Type B pancreatic cell (in vitro differentiated cells): ENCODE measurements around the gene SERINC2. TPM values are rescaled to one million over a fixed set of nuclear protein-coding genes. Genes with fewer than 3 reads are reported as not detected.

Source experiments
- DNase-seq: peaks from one replicate; pipeline ENCODE4 v3.0.0; 2021; ENCODE audit warnings: mixed read lengths; ENCODE audit not compliant: unreplicated experiment; ENCODE audit errors: extremely low spot score
- H3K27ac Mint-ChIP-seq: 2 replicates; pipeline ENCODE4 v1.8.0; 2021; ENCODE audit warnings: mild to moderate bottlenecking, mixed read lengths
- H3K27me3 Mint-ChIP-seq: 2 replicates; pipeline ENCODE4 v1.8.0; 2021; ENCODE audit warnings: mixed read lengths
- H3K36me3 Mint-ChIP-seq: 2 replicates; pipeline ENCODE4 v1.8.0; 2021; ENCODE audit warnings: mixed read lengths
- H3K4me1 Mint-ChIP-seq: one replicate; pipeline ENCODE4 v1.8.0; 2021; ENCODE audit warnings: mixed read lengths; ENCODE audit not compliant: unreplicated experiment
- H3K4me3 Mint-ChIP-seq: 2 replicates; pipeline ENCODE4 v1.8.0; 2021; ENCODE audit warnings: mild to moderate bottlenecking, mixed read lengths
- H3K9me3 Mint-ChIP-seq: 2 replicates; pipeline ENCODE4 v1.8.0; 2021; ENCODE audit warnings: mixed read lengths
- CTCF ChIP-seq: fragments of 200-600 bp; sonication (generic); conservative IDR thresholded peaks from 2 replicates; pipeline ENCODE4 v1.5.0; 2021; ENCODE audit warnings: antibody characterized with exemption, mild to moderate bottlenecking
- total RNA-seq: library from RNA; stranded (reverse); gene quantifications from 2 replicates; pipeline ENCODE4 v1.2.1, GENCODE V29; 2021; ENCODE audit warnings: low replicate concordance

Gene SERINC2
- total RNA-seq, 1 donor from 2014 or later, result 77.7 TPM

DNA sequence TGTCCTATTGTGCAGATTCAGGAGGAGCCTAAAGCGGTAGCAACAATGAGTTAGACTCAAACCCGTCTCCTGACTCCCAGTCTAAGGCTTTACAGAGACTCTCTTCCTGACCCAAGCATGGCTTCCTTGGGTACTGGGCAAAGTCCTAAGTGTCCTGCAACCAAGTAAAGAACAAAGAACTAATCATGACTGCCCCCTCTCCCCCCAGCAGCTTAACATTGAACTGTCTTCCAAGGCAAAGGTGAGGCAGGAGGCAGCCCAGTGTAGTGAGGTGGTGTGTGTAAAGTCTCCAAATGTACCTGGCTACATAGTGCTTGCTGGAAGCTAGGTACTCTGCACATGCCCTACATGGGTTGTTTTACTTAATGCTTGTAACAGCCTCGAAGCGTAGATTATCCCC lies 42.4 kb upstream of the SERINC2 start:
- H3K27ac Mint-ChIP-seq, result peak overlapping the region; percentile 62
- H3K4me3 Mint-ChIP-seq, result no peak overlapping the region
- peaks cover 24% of the 10 kb centered on the region for H3K4me1 Mint-ChIP-seq
- no peak for TF ChIP-seq CTCF
- peaks cover 3% of the 10 kb centered on the region for H3K36me3 Mint-ChIP-seq
- no peaks in the 10 kb centered on the region for H3K9me3 Mint-ChIP-seq
- DNase-seq, result no peak
- H3K27me3 Mint-ChIP-seq, result peaks cover 4% of the 10 kb centered on the region

- DNase-seq, result no peak
- Mint-ChIP-seq H3K27ac (peak overlapping the region; percentile 62), H3K4me1 (peaks cover 28% of the 10 kb centered on the region), H3K27me3 (peaks cover 4% of the 10 kb centered on the region), H3K9me3 (no peaks in the 10 kb centered on the region), H3K36me3 (no peaks in the 10 kb centered on the region), H3K4me3 (peak overlapping the region; percentile 57)
- no peak for TF ChIP-seq CTCF
Measured at GRCh38 chr1:31371121-31371959, 41.7 kb upstream of the SERINC2 start.

DNA sequence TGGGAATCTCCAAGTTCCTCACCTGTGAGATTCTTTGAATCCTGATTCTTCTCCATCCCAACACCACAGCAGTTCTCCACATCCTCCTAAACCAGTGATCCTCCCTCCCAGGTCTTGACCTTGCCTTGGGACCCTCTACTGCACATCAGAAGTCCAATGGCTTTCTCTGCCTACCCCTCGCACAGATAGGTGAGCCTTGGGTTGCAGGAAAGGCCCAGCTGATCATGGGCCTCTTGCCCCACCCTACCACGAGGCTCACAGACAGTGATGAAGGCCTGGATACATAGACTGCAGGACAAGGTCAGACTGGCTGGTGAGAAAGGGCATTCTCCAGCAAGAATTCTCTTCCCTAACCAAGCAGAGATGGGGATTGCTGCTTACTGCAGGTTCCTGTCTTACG lies 41.0 kb upstream of the SERINC2 start:
- Mint-ChIP-seq H3K27ac (peak overlapping the region; percentile 95), H3K27me3 (peaks cover 4% of the 10 kb centered on the region), H3K4me1 (peaks cover 34% of the 10 kb centered on the region), H3K36me3 (no peaks in the 10 kb centered on the region), H3K4me3 (peak overlapping the region; percentile 89), H3K9me3 (no peaks in the 10 kb centered on the region)
- DNase-seq, result no peak
- TF ChIP-seq CTCF, result no peak

- peaks cover 40% of the 10 kb centered on the region for H3K4me1 Mint-ChIP-seq
- no peaks in the 10 kb centered on the region for H3K9me3 Mint-ChIP-seq
- TF ChIP-seq CTCF, result no peak
- no peak for DNase-seq
- peak overlapping the region; percentile 89 for H3K4me3 Mint-ChIP-seq
- H3K27ac Mint-ChIP-seq, result peak overlapping the region; percentile 95
- no peaks in the 10 kb centered on the region for H3K36me3 Mint-ChIP-seq
- peaks cover 4% of the 10 kb centered on the region for H3K27me3 Mint-ChIP-seq
Measured at GRCh38 chr1:31372751-31373055, 40.3 kb upstream of the SERINC2 start.

DNA sequence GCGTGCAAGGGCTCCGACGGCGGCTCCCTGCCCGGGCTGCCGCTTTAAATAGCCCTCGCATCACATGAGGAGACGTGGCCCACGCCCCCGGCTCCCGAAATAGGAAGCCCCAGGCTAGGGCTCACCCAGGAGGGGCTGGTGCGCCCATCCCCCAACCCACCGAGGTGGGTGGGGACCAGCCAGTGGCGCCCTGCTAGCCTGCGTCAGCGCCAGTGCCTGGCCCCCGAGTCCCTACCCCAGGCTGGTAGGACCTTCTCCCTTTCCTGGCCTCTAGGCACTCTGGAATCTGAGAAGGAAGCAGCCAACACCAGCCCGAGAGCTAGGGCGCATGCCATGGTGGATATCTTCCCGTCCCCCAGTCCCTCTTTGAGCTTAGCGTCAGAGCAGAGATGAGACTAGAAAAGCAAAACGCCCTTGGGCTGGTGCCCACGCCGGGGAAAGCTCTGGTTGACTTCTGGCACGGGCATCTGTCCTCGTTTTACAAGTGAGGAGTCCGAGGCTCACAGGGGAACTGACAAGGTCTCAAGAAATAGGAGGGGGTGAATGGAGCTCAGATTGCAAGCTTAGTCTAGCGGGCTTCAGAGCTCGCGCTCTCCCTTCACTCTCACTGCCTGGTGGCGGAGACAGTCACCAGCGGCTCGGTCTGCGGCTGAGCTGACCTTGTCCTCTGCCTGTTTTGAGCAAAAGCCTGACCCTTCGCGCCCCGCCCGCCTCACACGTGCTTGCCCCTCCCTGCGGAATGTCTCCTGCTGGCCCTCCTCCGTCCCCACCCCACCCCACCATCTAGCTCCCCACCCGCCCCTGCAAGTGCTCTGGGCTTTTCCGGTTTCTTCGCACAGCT lies 39.7 kb upstream of the SERINC2 start, which contains the start of gene FABP3:
FABP3 (minus strand) TSS at position 21 of the 841 bp plus-strand sequence. CDS start 62 bp downstream, outside the sequence.
- Mint-ChIP-seq H3K36me3 (no peaks in the 10 kb centered on the region), H3K4me3 (peak within 1 kb of the TSS; percentile 89), H3K27me3 (peaks cover 4% of the 10 kb centered on the region), H3K4me1 (peaks cover 42% of the 10 kb centered on the region), H3K9me3 (no peaks in the 10 kb centered on the region), H3K27ac (peak within 1 kb of the TSS; percentile 95)
- peak; percentile 83 for DNase-seq
- peak; percentile 42 for TF ChIP-seq CTCF
